ENCODE measurements around the gene LTBR. TPM values are rescaled to one million over a fixed set of nuclear protein-coding genes. Genes with fewer than 3 reads are reported as not detected.

LTBR gene
- total RNA-seq, 3 donors from 2014 or later: 90.1 to 115 (median 108) TPM

GRCh38 chr12:6396031-6396430 lies 12.1 kb downstream of the LTBR start:
- Histone ChIP-seq H3K27ac (no peak overlapping the region), H3K36me3 (no peaks in the 10 kb centered on the region), H3K27me3 (no peaks in the 10 kb centered on the region), H3K4me3 (no peak overlapping the region), H3K4me1 (no peaks in the 10 kb centered on the region), H3K9me3 (no peaks in the 10 kb centered on the region)
- intact Hi-C loops (cut with DNase I; ENCODE audit: low total_unique reads): no loop called here
- DNase-seq (ENCODE audit: low spot score in 2 of 2): no peak
- TF ChIP-seq POLR2A (IDR thresholded peaks at IDR 0.05) (no peak), POLR2AphosphoS5 (IDR thresholded peaks at IDR 0.05) (no peak), CTCF (IDR thresholded peaks at IDR 0.05) (no peak)

- H3K36me3 ChIP-seq: no peaks in the 10 kb centered on the region
- H3K4me3 ChIP-seq: no peak overlapping the region
- intact Hi-C loops (cut with DNase I; ENCODE audit: low total_unique reads): no loop called here
- no peaks in the 10 kb centered on the region for H3K27me3 ChIP-seq
- no peaks in the 10 kb centered on the region for H3K9me3 ChIP-seq
- no peak overlapping the region for H3K27ac ChIP-seq
- no peaks in the 10 kb centered on the region for H3K4me1 ChIP-seq
- no peak for TF ChIP-seq POLR2A (IDR thresholded peaks at IDR 0.05)
- DNase-seq (ENCODE audit: low spot score in 2 of 2): no peak
Observed at GRCh38 chr12:6399884-6400644, 16.1 kb downstream of the LTBR start.

- H3K27ac ChIP-seq: no peak overlapping the region
- no peaks in the 10 kb centered on the region for H3K9me3 ChIP-seq
- no peaks in the 10 kb centered on the region for H3K36me3 ChIP-seq
- intact Hi-C loops (cut with DNase I; ENCODE audit: low total_unique reads): no loop called here
- no peak for DNase-seq (ENCODE audit: low spot score in 2 of 2)
- no peaks in the 10 kb centered on the region for H3K27me3 ChIP-seq
- no peak overlapping the region for H3K4me3 ChIP-seq
- TF ChIP-seq POLR2AphosphoS5 (IDR thresholded peaks at IDR 0.05) (no peak), POLR2A (IDR thresholded peaks at IDR 0.05) (no peak), CTCF (IDR thresholded peaks at IDR 0.05) (no peak)
- H3K4me1 ChIP-seq: no peaks in the 10 kb centered on the region
Observed at GRCh38 chr12:6404390-6404789, 20.4 kb downstream of the LTBR start.

- Histone ChIP-seq H3K9me3 (no peaks in the 10 kb centered on the region), H3K27me3 (no peaks in the 10 kb centered on the region), H3K4me1 (no peaks in the 10 kb centered on the region), H3K27ac (no peak overlapping the region), H3K4me3 (no peak overlapping the region), H3K36me3 (no peaks in the 10 kb centered on the region)
- intact Hi-C loops (cut with DNase I; ENCODE audit: low total_unique reads): no loop called here
- DNase-seq (ENCODE audit: low spot score in 2 of 2): no peak
- TF ChIP-seq POLR2AphosphoS5 (IDR thresholded peaks at IDR 0.05) (no peak), POLR2A (IDR thresholded peaks at IDR 0.05) (no peak), CTCF (IDR thresholded peaks at IDR 0.05) (no peak)
Observed at GRCh38 chr12:6405963-6406362, 22.0 kb downstream of the LTBR start.

GRCh38 chr12:6407236-6407954 lies 23.4 kb downstream of the LTBR start:
- intact Hi-C loops (cut with DNase I; ENCODE audit: low total_unique reads): no loop called here
- TF ChIP-seq POLR2AphosphoS5 (IDR thresholded peaks at IDR 0.05) (no peak), POLR2A (IDR thresholded peaks at IDR 0.05) (no peak), CTCF (IDR thresholded peaks at IDR 0.05) (no peak)
- DNase-seq (ENCODE audit: low spot score in 2 of 2): no peak
- Histone ChIP-seq H3K27ac (no peak overlapping the region), H3K9me3 (no peaks in the 10 kb centered on the region), H3K4me3 (no peak overlapping the region), H3K36me3 (no peaks in the 10 kb centered on the region), H3K4me1 (no peaks in the 10 kb centered on the region), H3K27me3 (no peaks in the 10 kb centered on the region)
